B cell (primary cell): ENCODE data around the gene MYB. TPM values are rescaled to one million over a fixed set of nuclear protein-coding genes. Genes with fewer than 3 reads are reported as not detected.

ENCODE experiments used
- ATAC-seq: fragments of 200-7000 bp; cut with Tn5 transposase; one replicate; pipeline ENCODE4 v1.10.0; 2021; ENCODE audit warnings: low read depth, mild to moderate bottlenecking, moderate number of reproducible peaks, moderate library complexity
- CTCF ChIA-PET: fragments of 350-600 bp; sonication (Branson Sonifier 250); formaldehyde crosslinking; loops from one replicate; lab custom pipeline; 2021; ENCODE audit warnings: antibody characterized with exemption, inconsistent platforms; lab: Charles Lee
- POLR2A ChIA-PET: fragments of 350-600 bp; sonication (Branson Sonifier 250); formaldehyde crosslinking; loops from one replicate; lab custom pipeline; 2021; ENCODE audit warnings: antibody characterized with exemption; lab: Charles Lee
- DNase-seq: peaks from one replicate; pipeline ENCODE4 v3.0.0; 2013
- H2AFZ ChIP-seq: 2 replicates; pipeline ENCODE4 v1.6.1; 2012; ENCODE audit warnings: mild to moderate bottlenecking, low read depth, low read length; ENCODE audit not compliant: insufficient read depth, poor library complexity, severe bottlenecking
- H3K27ac ChIP-seq, 2 donors: 1 replicate in 1 of 2; 2 replicates in 1 of 2; pipeline ENCODE4 v1.5.1; 2012 to 2013; ENCODE audit warnings: low read length in 2 of 2, mild to moderate bottlenecking in 2 of 2, moderate library complexity in 1 of 2
- H3K27me3 ChIP-seq, 4 experiments: fragments of 200-600 bp in 1 of 4; sonication (generic) in 1 of 4; replicated peaks in 1 of 4; 1 replicate in 2 of 4; 2 replicates in 2 of 4; pipeline versions ENCODE4 v1.6.1 to v1.7.0; 2013 to 2016; ENCODE audit warnings: low read length in 3 of 4, mild to moderate bottlenecking in 2 of 4, mixed read lengths in 1 of 4, moderate library complexity in 1 of 4; ENCODE audit not compliant: insufficient read depth in 4 of 4, control insufficient read depth in 3 of 4; ENCODE audit errors: control extremely low read depth in 1 of 4
- H3K36me3 ChIP-seq, 2 experiments: replicated peaks in 1 of 2; 1 replicate in 1 of 2; 2 replicates in 1 of 2; pipeline versions ENCODE4 v1.6.1 to v1.7.1; 2013; ENCODE audit warnings: low read length in 1 of 2; ENCODE audit not compliant: insufficient read depth in 2 of 2, control insufficient read depth in 1 of 2; ENCODE audit errors: control extremely low read depth in 1 of 2, extremely low read depth in 1 of 2
- H3K4me1 ChIP-seq, 2 donors: fragments of 200-600 bp in 1 of 2; sonication (generic) in 1 of 2; 1 replicate in 1 of 2; 2 replicates in 1 of 2; pipeline versions ENCODE4 v1.5.1 to v1.6.1; 2013 to 2017; ENCODE audit warnings: low read length in 2 of 2; ENCODE audit not compliant: control insufficient read depth in 2 of 2, insufficient read depth in 2 of 2
- H3K4me2 ChIP-seq: replicated peaks from 2 replicates; pipeline ENCODE3; 2012; ENCODE audit warnings: mild to moderate bottlenecking, low read depth, low read length; ENCODE audit not compliant: poor library complexity, severe bottlenecking
- H3K4me3 ChIP-seq, 5 experiments: fragments of 200-600 bp in 1 of 5; sonication (generic) in 1 of 5; 1 replicate in 3 of 5; 2 replicates in 2 of 5; pipeline versions ENCODE4 v1.5.1 to v1.7.0; 2011 to 2016; ENCODE audit warnings: low read length in 4 of 5, mild to moderate bottlenecking in 4 of 5, low read depth in 2 of 5, control low read depth in 1 of 5, moderate library complexity in 1 of 5; ENCODE audit not compliant: insufficient read depth in 1 of 5; ENCODE audit errors: control extremely low read depth in 1 of 5, extremely low read depth in 1 of 5
- H3K79me2 ChIP-seq: fragments of 200-600 bp; sonication (generic); one replicate; pipeline ENCODE4 v1.6.0; 2016; ENCODE audit warnings: low read length; ENCODE audit not compliant: control insufficient read depth, insufficient read depth
- H3K9ac ChIP-seq: fragments of 200-600 bp; sonication (generic); 2 replicates; pipeline ENCODE4 v1.6.1; 2017; ENCODE audit warnings: mild to moderate bottlenecking, low read length, moderate library complexity
- H3K9me3 ChIP-seq, 3 donors: one replicate each; pipeline versions ENCODE4 v1.6.1 to v1.7.1; 2013; ENCODE audit warnings: low read length in 2 of 3; ENCODE audit not compliant: control insufficient read depth in 2 of 3, insufficient read depth in 1 of 3; ENCODE audit errors: control extremely low read depth in 1 of 3
- H4K20me1 ChIP-seq: 2 replicates; pipeline ENCODE4 v1.6.0; 2012; ENCODE audit warnings: mild to moderate bottlenecking, low read length; ENCODE audit not compliant: insufficient read depth, control insufficient read depth, poor library complexity, severe bottlenecking
- H3K27ac Mint-ChIP-seq: one replicate; pipeline ENCODE4 v1.8.0; 2021; ENCODE audit warnings: mixed read lengths
- H3K27me3 Mint-ChIP-seq: one replicate; pipeline ENCODE4 v1.8.0; 2021; ENCODE audit warnings: mixed read lengths
- H3K4me1 Mint-ChIP-seq: one replicate; pipeline ENCODE4 v1.8.0; 2021; ENCODE audit warnings: mixed read lengths
- H3K4me3 Mint-ChIP-seq: one replicate; pipeline ENCODE4 v1.8.0; 2021; ENCODE audit warnings: mixed read lengths
- H3K9me3 Mint-ChIP-seq: one replicate; pipeline ENCODE4 v1.8.0; 2022; ENCODE audit warnings: mixed read lengths; ENCODE audit not compliant: insufficient read depth
- CTCF ChIP-seq: fragments of 200-600 bp; IDR thresholded peaks from one replicate; pipeline ENCODE4 v1.8.0; 2022; ENCODE audit warnings: antibody characterized with exemption, mild to moderate bottlenecking
- EZH2 ChIP-seq: IDR thresholded peaks from 2 replicates; pipeline ENCODE4 v1.6.1; 2012; ENCODE audit warnings: borderline replicate concordance, low read depth, mild to moderate bottlenecking, moderate library complexity, low read length; ENCODE audit not compliant: insufficient read depth, poor library complexity, severe bottlenecking
- WGBS: methylation state at CpG from one replicate; pipeline ENCODE4 v1.1.5; 2013; ENCODE audit warnings: missing lambda C conversion rate; ENCODE audit not compliant: insufficient coverage; 5-methylcytosine and 5-hydroxymethylcytosine counted together
- intact Hi-C: fragments of 100-400 bp; cut with micrococcal nuclease; formaldehyde crosslinking; loops from one replicate; pipeline ENCODE4 v1.10.0; 2022
- polyA plus RNA-seq: library from polyadenylated mRNA; depleted of rRNA; stranded (reverse); fragments of >200 nt; gene quantifications from 2 replicates; pipeline ENCODE4 v1.2.3, GENCODE V29; 2012
- total RNA-seq, 2 donors: library from RNA; stranded (reverse); fragments of 120-200 nt in 1 of 2; gene quantifications; 1 replicate in 1 of 2; 2 replicates in 1 of 2; pipeline versions ENCODE4 v1.2.3 to v1.2.4, GENCODE V29; 2013 to 2022

Gene MYB
- total and polyA plus RNA-seq, 2 donors (not counting 1 experiment from before 2014, with no cell fraction given): 0.46 to 1.4 TPM

- Histone ChIP-seq H3K4me3 (no peak overlapping the region), H3K4me1 (peaks cover 5 to 7% of the 10 kb centered on the region in 2 donors), H3K9ac (no peak overlapping the region), H2AFZ (no peak overlapping the region), H3K27me3 (no peaks in the 10 kb centered on the region), H3K4me2 (no peak overlapping the region), H3K36me3 (no peaks in the 10 kb centered on the region), H4K20me1 (no peaks in the 10 kb centered on the region), H3K79me2 (no peaks in the 10 kb centered on the region), H3K9me3 (peaks cover 0 to 2% (median 0%) of the 10 kb centered on the region in 3 donors), H3K27ac (no peak overlapping the region)
- Mint-ChIP-seq H3K4me1 (peaks cover 13% of the 10 kb centered on the region), H3K4me3 (no peak overlapping the region), H3K27me3 (no peaks in the 10 kb centered on the region), H3K9me3 (no peaks in the 10 kb centered on the region), H3K27ac (no peak overlapping the region)
- ChIA-PET CTCF (no interaction called here), POLR2A (no interaction called here)
- intact Hi-C loops: no loop called here
- no peak for DNase-seq
- TF ChIP-seq EZH2: no peak
- TF ChIP-seq CTCF: no peak
- WGBS: 100% methylated on average over 1 of the region's 2 CpGs
- no peak for ATAC-seq
Measured at GRCh38 chr6:135227349-135227748, 46.2 kb downstream of the MYB start.

- H3K27me3 Mint-ChIP-seq: no peaks in the 10 kb centered on the region
- H2AFZ ChIP-seq: no peak overlapping the region
- POLR2A ChIA-PET: no interaction called here
- intact Hi-C loops: no loop called here
- H3K9ac ChIP-seq: no peak overlapping the region
- CTCF ChIA-PET: no interaction called here
- peaks cover 0 to 2% (median 0%) of the 10 kb centered on the region in 3 donors for H3K9me3 ChIP-seq
- no peaks in the 10 kb centered on the region for H3K79me2 ChIP-seq
- no peaks in the 10 kb centered on the region for H3K36me3 ChIP-seq
- no peak for DNase-seq
- H3K27ac Mint-ChIP-seq: no peak overlapping the region
- no peak for ATAC-seq
- H3K4me1 Mint-ChIP-seq: peaks cover 11% of the 10 kb centered on the region
- no peak overlapping the region for H3K4me3 ChIP-seq
- no peak overlapping the region for H3K4me2 ChIP-seq
- H3K27me3 ChIP-seq: no peaks in the 10 kb centered on the region
- H4K20me1 ChIP-seq: no peaks in the 10 kb centered on the region
- no peak for TF ChIP-seq EZH2
- H3K9me3 Mint-ChIP-seq: no peaks in the 10 kb centered on the region
- no peak overlapping the region for H3K4me3 Mint-ChIP-seq
- peaks cover 5 to 7% of the 10 kb centered on the region in 2 donors for H3K4me1 ChIP-seq
- WGBS: 100% methylated on average over 3 of the region's 4 CpGs
- no peak overlapping the region for H3K27ac ChIP-seq
Measured at GRCh38 chr6:135227758-135228157, 46.6 kb downstream of the MYB start.
